ENCODE measurements around the gene LOXHD1.
A peak's percentile ranks its signal among the peaks of the same experiment; 100 is the strongest.

The LOXHD1 gene

DNA sequence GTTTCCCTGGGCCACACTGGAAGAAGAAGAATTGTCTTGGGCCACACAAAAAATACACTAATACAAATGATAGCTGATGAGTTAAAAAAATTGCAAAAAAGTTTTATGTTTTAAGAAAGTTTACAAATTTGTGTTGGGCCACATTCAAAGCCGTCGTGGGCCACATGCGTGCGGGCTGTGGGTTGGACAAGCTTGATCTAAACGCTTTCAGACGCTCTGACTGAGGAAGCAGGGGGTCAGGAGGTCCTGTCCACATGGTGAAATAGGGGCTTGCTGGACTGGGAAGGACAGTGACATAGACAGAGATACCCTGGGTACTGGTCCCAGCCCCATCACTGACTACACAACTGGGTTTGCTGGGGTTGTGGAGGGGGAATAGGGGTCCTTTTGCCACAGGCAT is 86.4 kb downstream of the LOXHD1 start:
- no peak for DNase-seq

DNA sequence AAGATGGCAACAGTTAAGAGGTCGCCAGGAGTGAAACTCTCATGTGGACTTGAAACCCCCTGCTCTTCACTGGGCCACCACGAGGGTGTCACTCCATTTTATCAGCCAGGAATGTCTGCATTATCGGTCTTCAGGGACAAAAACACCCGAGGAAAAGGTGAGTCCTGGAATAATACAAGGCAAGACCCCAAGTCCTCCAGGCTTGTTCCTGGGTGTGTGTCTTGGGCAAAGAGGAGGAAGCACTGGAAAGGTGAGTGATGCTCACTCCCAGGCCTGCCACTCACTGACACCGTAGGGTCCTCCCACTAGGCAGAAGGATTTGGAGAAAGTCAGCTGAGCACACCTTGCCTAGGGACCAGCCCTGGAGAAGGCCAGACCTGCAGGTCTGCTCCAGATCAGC is 86.9 kb downstream of the LOXHD1 start:
- DNase-seq, result no peak

DNA sequence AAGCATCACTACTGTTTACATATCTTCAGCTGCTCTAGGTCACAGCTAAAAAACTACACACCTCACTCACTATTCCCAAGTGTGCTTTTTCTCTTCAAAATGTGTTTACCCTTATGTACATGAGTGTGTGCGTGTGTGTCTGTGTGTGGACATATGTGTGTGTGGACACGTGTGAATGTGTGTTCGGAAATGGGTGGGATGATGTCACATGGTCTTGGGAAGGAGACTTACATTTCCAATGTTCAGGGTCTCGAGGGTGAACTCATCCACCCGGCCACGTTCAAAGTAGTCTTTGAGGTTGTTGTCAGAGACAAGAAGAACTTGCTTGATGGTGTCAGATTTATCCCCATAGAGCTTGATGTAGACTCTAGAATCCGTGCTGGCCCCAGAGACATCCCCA is 87.8 kb downstream of the LOXHD1 start:
- DNase-seq, result no peak

- no peak for DNase-seq
Observed at GRCh38 chr18:46567196-46567595, 89.8 kb downstream of the LOXHD1 start.

GRCh38 chr18:46566111-46566510 is 90.9 kb downstream of the LOXHD1 start:
- no peak for DNase-seq

GRCh38 chr18:46565256-46565655 is 91.8 kb downstream of the LOXHD1 start:
- DNase-seq, result no peak

DNA sequence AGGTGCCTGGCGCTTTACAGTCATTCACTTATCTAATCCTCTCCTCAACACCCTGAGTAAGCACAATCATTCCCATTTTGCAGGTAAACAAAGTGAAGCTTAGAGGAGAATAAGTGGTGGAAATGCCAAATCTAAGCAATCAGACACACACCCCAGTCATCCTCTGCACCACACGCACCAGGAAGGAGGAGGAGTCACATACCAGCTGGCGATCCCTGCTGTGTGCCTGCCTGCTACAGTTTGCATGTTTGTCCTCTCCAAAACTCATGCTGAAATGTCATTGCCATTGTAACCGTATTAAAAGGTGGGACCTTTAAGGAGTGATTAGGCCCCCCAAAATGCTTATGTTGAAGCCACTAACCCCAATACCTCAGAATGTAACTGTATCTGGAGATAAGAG is 93.7 kb downstream of the LOXHD1 start:
- no peak for DNase-seq

- no peak for DNase-seq
Observed at GRCh38 chr18:46562674-46563192, 94.3 kb downstream of the LOXHD1 start.

DNA sequence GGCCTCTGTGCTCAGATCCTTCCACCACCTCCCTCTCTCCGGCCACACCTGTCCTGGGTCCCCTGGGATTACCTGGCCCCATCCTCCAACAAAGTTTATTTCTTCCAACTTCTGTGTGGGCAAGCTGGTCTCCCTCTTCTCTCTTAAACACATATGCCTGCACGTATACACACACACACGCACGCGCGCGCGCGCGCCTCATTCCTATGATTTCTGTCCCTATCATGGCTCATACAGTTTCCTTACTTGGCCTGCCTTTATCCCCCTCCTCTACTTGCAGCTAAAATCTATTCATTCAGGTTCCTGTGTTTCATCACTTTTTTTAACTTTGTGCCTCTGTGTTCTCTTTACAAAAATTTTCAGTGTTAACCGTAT is 96.4 kb downstream of the LOXHD1 start:
- no peak for DNase-seq

DNA sequence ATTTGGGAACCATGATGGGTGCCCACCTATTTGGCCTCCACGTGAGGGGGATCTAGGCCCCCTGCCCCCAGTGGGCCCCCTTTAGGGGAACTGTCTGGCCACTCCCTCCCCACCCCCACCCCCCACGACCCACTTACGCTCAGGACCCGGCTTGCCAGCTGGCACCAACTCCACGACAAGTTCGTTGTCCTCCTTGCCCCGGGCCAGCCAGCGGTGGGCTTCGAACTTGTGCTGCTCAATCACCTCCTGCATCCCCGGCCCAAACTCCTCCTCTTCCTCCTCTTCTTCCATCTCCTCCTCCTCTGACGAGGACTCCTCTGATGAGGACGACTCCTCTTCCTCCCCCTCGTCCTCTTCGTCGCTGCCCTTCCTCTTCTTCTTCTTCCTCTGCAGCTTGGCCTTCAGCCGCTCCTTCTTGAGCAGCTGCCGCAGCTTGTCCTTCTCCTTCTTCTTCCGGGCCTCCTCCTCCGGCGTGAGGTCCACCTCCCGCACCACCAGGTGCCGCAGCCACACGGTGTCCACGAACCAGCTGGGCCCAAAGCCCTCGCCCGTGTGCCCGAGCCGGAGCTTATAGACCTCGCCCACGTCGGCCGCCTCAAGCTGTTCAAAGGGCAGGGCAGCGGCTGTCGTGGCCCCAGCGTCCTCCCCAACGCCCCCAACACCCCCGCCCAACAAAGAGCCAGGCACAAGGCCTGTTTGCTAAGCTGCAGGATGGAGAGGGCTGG is 96.9 kb downstream of the LOXHD1 start:
- DNase-seq, result no peak

- DNase-seq, result no peak
Observed at GRCh38 chr18:46559296-46559695, 97.7 kb downstream of the LOXHD1 start.

DNA sequence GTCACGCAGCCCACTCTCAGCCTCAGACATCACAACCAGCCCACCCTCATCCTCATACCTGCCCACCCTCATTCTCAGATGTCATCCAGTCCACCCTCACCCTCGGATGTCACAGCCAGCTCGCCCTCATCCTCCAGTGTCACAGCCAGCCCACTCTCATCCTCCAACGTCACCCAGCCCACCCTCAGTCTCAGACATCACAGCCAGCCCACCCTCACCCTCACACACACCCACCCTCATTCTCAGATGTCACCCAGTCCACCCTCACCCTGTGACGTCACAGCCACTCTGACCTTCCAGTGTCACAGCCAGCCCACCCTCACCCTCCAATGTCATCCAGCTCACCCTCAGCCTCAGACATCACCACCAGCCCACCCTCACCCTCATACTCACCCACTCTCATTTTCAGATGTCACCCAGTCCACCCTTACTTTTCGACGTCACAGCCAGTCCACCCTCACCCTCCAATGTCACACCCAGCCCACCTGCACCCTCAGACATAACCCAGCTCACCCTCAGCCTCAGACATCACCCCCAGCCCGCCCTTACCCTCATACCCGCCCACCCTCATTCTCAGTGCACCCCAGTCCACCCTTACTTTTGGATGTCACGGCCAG is 100.3 kb downstream of the LOXHD1 start:
- no peak for DNase-seq

- peak in 1 of 2 experiments; percentile 12 for DNase-seq
Observed at GRCh38 chr18:46555724-46556123, 101.3 kb downstream of the LOXHD1 start.

DNA sequence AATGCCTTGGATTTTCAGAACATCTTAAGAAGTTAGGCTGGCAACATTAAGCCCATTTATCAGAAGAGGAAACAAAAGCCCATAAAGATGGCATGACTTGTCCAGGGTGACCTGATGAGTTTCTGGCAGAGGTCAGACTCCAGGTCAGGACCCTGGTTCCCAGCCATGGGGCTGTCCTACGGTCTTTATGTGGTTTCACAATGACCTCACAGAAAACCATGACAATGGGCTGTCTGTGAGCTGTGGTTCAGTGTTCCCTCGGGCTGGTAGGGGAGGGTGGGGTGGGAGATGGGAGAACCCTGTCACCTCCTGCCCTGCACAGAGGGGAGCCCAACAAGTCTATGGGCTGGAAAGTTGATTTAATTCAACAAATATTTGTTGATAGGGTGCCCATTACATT is 101.8 kb downstream of the LOXHD1 start:
- DNase-seq, result no peak

DNA sequence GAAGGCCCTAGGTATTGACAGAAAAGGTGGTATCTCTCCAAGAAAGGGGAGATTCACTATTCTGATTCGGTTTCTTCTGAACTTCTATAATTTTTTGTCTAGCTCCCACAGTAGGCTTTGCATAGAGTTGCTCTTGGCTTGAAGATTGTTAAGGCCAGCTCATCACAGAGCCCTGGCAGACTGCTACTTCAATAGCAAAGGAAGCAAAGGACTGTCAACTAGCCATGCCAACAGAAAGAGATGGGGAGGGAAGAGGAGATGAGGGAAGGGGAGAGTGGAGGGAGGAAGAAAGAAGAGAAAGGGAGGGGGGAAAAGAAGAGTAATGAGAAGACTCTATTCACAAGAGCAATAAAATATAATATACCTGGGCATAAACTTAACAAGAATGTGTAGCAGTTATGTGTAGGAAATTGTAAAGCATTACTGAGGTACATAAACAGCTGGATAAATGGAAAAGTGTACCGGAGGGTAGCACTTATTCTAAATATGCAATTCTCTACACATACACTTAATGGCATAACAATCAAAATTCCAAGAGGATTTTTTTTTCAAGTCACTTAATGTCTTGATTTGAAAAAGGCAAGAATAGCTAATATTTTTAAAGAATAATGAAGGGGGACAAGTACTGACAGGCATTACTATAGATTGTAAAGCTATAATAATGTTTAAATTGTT is 102.5 kb downstream of the LOXHD1 start:
- DNase-seq, result no peak

GRCh38 chr18:46550609-46551008 is 106.4 kb downstream of the LOXHD1 start:
- DNase-seq, result no peak

- DNase-seq, result no peak
Observed at GRCh38 chr18:46547520-46547919, 109.5 kb downstream of the LOXHD1 start.

- DNase-seq, result no peak
Observed at GRCh38 chr18:46546111-46546640, 110.8 kb downstream of the LOXHD1 start.

GRCh38 chr18:46542545-46542944 is 114.5 kb downstream of the LOXHD1 start:
- peak; percentile 87 to 91 for DNase-seq

- no peak for DNase-seq
Observed at GRCh38 chr18:46541626-46542189, 115.3 kb downstream of the LOXHD1 start.

DNA sequence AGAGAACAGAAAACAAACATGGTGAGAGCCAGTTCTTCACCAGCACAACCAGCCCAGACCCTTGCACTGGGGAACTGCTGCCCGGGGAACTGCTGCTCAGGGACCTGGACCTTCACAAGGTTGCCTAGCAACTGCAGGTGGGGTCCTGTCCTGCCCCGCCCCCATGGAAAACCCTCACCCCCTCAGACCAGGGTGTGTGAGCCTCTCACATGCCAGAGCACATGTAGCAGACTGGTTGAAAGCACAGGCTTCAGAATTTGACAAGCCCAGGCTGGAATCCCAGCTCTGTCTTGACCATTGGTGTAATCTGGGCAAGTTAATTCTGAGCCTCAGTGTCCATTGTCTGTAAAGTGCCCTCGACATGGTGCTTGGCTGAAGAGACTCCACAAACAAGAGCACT is 118.6 kb downstream of the LOXHD1 start:
- DNase-seq, result no peak

DNA sequence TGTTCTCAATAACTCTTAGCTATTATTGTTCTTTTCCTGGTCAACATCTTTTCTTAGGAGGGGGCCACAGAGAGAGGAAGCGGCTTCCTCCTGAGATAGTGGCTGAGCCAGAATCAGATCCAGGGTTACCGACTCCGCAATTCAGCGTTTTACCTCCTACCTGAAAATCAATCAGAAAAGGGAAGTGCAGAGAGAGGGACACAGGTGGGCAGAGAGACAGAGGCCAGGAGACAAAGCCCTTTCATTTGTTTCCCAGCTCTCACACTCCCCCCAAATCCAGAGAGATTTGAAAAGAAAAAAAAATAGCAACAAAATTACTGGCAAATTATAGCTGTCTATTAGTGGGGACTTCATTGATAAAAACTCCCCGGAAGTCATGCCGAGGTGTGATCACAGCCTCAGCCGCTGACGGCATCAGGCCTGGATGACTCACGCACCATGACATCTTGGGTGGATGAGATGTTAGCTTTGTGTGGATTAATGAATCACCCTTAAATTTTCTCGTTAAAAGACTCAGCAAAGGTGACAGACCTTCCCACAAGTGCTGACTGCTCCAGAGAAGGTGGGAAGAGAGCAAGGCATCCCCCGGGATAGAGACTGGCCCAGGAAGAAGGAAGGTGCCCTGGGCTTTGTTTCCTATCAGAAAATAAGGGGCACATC is 120.7 kb downstream of the LOXHD1 start:
- DNase-seq, result no peak

DNA sequence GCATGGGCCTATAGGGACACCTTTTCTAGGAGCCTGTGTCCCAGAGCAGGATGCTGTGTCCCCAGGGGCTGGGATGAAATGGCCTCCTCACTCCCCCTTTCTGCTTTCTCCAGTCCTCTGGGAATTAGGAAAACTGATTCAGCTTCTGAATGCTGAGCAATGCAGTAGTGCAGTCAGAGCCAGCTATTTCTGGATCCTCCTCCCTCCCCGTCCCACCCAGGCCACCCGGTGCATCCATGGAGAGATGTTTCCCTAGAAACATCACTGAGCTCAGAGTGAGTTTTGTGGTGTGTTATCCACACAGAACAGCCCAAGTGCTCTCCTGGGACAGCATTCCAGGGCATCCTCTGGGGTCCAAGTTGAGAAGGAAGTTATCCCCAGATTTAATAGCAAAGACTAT is 125.5 kb downstream of the LOXHD1 start:
- DNase-seq, result no peak
